Cardiac atrium fibroblast (primary cell): Measurements from ENCODE around the gene HSFX2. TPM values are rescaled to one million over a fixed set of nuclear protein-coding genes. Genes with fewer than 3 reads are reported as not detected.

ENCODE experiments used
- total RNA-seq: library from RNA; depleted of rRNA; stranded (reverse); fragments of >200 nt; gene quantifications from 2 replicates; pipeline ENCODE4 v1.2.3, GENCODE V29; 2015

HSFX2 gene
- total RNA-seq, result 0.16 TPM in 1 of 2 replicates, not detected in the other

GRCh38 chrX:149595214-149595613 lies at the start of gene HSFX2:
TSS of gene HSFX2 (minus strand) at chrX:149595314. CDS start at chrX:149594700, 614 bp downstream.

GRCh38 chrX:149631234-149632165 lies 36.4 kb upstream of the HSFX2 start, which contains the start of gene TMEM185A:
TSS of gene TMEM185A (minus strand) at chrX:149631792. CDS start at chrX:149631580, 212 bp downstream.

GRCh38 chrX:149587359-149587758 lies 7.8 kb downstream of the HSFX2 start, which contains the start of gene MAGEA9B:
TSS of gene MAGEA9B (minus strand) at chrX:149587459. CDS start at chrX:149583179, 4,280 bp downstream.

GRCh38 chrX:149549701-149550100 lies 45.4 kb downstream of the HSFX2 start, which contains the start of gene HSFX3:
TSS of gene HSFX3 (minus strand) at chrX:149549924. CDS start at chrX:149549852, 72 bp downstream.

Other genes starting within 250 kb of the HSFX2 start
- 21.9 and 25.6 TPM in 2 replicates for gene IDS, start 90.0 kb downstream of the HSFX2 start, total RNA-seq
- 4.0 and 14.7 TPM in 2 replicates for gene EOLA1, start 54.3 kb downstream of the HSFX2 start, total RNA-seq
- not detected in 2 replicates for gene HSFX3, start 45.4 kb downstream of the HSFX2 start, total RNA-seq
- not detected in 2 replicates for gene MAGEA9B, start 7.9 kb downstream of the HSFX2 start, total RNA-seq
- gene TMEM185A, start 36.5 kb upstream of the HSFX2 start, total RNA-seq, result 8.1 and 11.0 TPM in 2 replicates
- gene MAGEA11, start 116.7 kb upstream of the HSFX2 start, total RNA-seq, result not detected in 2 replicates
- 0.54 TPM in 1 of 2 replicates, not detected in the other for gene HSFX1, start 178.8 kb upstream of the HSFX2 start, total RNA-seq
- gene MAGEA9, start 186.6 kb upstream of the HSFX2 start, total RNA-seq, result not detected in 2 replicates